HG02642 (cell line): Measurements from ENCODE around the gene SLC35F3.
A peak's percentile ranks its signal among the peaks of the same experiment; 100 is the strongest.

ENCODE experiments used
- ATAC-seq: cut with Tn5 transposase; IDR thresholded peaks from one replicate; pipeline ENCODE4 v1.9.1; 2021; ENCODE audit warnings: mild to moderate bottlenecking; ENCODE audit not compliant: unreplicated experiment, poor library complexity

The SLC35F3 gene

DNA sequence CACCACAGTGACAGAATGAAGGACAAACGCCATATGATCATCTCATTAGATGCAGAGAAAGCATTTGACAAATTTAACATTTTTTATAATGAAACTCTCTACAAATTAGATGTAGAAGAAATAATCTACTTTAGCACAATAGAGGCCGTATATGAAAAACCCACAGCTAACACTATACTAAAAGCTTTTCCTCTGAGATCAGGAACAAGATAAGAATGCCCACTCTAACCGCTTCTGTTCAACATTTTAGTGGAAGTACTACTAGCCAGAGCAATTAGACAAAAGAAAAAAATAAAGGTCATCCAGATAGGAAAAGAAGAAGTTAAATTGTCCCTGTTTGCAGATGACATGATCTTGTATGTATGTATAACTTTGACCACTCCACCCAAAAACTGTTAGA lies 109.7 kb downstream of the SLC35F3 start:
- ATAC-seq = no peak

DNA sequence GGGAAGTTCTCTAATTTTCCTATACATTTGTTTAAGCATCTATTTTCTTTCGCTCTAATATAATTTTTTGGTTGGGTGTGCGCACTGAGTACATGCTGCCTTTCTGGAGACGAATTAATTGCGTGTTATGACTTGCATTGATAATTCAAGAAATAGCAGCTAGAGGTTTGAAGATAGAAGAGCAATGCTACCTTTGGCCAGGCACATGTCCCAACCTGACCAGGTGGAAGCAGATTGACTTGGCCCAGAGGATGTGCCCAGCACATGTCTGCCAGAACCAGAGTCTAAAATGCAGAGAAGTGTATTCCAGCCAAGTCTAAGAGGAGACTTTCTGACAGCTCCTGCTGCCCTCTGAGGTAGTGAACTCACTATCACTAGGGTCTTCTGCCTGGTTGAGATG lies 114.3 kb downstream of the SLC35F3 start:
- no peak for ATAC-seq

DNA sequence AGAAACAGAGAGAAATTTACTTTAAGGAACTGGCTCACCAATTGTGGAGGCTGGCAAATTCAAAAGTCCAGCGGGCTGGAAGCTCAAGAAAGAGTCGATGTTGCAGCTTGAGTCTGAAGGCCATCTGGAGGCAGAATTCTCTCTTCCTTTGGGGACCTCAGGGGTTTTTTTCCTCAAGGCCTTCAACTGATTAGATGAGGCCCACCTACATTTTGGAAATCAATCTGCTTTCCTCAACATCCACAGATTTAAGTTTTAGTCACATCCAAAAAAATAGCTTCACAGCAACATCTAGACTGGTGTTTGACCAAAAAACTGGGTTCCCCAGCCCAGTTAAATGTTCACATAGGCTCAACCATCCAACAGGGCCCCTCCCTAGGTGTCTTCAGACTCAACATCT lies 114.9 kb downstream of the SLC35F3 start:
- no peak for ATAC-seq

DNA sequence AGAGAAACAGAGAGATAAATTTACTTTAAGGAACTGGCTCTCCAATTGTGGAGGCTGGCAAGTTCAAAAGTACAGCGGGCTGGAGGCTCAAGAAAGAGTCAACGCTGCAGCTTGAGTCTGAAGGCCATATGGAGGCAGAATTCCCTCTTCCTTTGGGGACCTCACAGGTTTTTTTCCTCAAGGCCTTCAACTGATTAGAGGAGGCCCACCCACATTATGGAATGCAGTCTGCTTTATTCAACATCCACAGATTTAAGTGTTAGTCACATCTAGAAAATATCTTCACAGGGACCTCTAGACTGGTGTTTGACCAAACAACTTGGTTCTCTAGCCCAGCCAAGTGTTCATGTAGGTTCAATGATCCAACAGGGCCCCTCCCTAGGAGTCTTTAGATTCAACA lies 117.8 kb downstream of the SLC35F3 start:
- no peak for ATAC-seq

DNA sequence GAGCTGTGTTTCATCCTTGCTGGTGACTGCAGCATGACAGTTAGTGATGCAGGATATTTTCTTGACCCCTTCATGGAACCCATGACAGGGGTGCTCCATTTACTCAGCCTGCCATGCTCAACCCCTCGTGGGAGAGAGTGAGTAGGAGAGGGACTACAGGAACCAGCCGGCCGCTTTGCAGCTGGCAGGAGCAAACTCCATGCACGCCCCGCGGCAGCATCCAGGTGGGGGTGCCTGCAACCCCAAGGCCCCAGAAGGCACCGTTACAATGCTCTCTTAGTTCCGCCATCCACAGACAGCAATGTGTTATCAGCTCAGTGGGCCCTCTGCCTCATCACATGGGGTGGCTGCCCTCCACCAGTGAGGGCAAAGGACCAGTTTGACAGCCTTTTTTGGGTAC lies 135.1 kb downstream of the SLC35F3 start:
- no peak for ATAC-seq

DNA sequence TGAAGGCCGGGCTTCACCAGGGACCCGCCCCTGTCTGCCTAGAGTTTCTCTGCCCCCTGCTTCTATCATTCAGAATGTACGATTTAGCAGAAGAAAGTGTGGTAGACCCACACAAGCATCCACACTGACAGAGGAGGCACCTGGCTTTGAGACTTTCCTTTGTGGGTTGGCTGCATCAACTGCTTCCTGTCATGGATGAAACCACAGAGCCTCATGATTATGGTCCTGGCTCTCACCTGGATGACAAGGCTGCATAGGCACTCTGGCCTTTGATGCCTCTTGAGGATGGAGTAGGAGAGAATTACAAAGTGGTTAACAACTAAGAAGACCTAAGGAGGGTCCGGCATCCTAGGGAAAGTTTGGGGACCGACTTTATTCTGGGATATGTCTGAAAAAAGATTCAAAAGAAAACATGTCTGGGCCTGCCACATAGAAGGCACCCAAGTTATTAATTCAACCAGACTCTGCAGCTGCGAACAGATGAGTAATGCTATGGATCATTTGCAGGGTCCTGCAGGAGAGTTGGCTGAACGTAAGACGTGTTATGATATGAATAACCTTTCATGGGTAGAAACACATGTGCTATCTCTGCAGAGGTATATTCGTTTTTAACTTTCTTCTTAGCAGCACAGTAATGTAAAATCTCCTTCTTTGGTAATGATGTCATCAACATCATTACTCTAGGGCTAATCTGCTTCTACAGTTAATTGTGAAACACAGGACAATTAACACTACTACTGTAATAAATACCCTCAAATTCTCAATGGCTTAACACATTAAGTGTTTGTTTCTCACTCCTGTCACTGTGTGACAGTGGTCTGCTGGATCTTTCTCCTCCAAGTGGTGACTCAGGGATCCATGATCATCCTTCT lies 136.2 kb downstream of the SLC35F3 start:
- no peak for ATAC-seq

DNA sequence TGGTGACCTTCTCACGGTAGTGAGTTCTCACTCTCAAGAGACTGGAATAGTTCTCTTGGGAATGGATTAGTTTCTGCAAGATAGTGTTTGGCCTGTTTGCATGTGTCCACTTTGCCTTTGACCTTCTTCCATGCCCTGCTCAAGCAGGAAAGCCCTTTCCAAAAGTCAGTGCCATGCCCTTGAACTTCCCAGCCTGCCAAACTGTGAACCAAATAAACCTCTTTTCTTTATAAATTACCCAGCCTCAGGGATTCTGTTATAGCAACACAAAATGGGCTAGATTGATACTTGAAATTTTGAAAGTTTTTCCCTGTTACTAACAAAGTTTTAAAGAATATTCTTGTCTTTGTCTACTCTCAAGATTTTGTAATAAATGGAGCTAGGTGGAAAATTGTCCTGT lies 139.6 kb downstream of the SLC35F3 start:
- ATAC-seq = no peak

DNA sequence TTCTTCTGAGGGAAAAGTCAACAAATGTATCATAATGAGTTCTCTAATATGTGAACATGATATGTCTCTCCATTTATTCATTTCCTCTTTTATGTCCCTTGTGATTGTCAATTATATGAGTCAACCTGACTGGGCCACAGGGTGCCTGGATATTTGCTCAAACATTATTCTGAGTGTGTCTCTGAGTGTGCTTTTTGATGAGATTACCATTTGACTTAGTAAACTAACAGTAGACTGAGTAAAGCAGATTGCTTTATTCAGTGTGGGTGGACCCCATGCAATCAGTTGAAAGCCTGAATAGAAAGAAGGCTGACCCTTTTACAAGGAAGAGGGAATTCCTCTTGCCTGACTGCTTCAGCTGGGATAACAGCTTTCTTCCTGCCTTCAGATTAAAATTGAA lies 142.6 kb downstream of the SLC35F3 start:
- no peak for ATAC-seq

DNA sequence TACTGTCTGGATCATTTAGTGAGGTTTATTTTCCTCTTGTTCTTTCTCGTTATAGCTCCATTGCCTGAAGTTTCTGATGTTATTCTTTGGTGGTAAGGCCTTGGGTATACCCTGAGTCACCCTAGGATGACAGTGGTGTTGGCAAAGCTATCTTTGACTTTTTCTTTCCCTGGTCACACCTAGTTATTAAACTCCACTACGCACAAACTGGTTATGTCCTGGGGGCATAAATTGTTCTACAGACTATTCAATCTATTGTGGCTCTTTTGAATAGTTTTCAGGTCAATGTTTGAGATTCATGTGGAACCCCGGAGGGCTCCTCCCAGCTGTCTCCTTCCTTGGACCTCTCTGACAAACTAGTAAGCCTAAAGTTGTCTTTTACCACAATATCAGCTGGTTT lies 157.7 kb downstream of the SLC35F3 start:
- ATAC-seq = no peak

DNA sequence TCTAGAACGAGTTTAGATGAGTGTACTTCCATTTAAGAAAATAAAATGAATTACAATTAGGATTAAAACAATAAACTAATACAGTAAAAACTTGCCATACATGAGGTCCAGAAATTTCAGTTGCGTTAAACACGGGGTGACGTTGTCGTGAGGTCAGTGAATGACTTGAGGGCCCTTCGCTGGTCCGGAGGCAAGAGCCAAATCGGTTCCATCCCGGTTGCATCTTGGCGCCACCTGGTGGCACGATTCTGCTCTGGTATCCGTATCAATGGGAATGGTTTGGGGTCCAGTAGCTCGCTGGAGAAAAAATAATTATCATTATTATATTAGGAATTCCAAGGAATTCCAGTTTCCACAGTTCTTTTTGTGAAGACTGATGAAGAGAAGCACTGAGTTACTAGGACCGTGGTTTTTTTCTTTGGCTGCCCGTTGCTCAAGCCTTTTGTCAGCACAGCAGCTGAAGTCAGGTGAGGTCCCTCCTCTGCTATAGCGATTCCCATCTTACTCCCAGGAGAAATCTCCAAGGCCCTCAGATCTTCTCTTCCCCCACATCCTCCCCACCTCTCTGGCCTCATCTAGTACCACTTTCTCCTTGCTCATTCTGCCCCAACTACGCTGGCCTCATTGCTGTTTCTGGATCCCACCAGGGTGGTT lies 161.4 kb downstream of the SLC35F3 start:
- peak; percentile 73 for ATAC-seq

DNA sequence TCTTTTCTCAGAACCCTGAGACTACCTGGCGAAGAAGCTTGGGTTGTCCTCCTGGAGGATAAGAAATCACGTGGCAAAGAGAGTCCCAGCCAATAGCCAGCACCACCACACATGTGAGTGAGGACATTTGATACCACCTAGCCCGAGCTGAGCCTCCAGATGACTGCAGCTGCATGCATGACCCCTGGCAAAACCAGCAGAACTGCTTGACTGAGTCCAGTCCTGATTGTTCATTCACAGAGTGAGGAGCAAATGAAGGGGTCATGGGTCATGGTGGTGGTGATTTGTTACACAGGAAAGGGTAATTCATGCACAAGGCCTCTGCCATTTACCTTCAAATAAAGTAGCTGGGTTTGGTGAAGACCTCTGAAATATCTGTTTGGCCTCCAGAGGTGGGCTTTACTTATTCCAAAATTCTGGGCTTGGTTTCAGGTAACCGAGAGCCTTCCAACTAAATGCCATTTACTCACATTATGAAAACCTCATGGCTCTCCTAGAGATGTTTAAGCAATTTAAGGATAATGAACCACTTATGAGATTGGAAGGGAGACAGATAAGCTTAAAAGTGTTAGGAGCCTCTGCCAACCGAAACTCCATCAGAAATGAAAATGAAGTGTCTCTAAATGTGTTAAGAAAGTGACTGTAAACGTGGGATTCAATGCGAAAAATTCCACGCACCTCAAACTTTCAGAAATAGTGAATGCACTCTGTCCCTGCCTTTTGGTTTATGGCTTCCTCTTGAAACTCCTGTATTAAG lies 163.3 kb downstream of the SLC35F3 start:
- no peak for ATAC-seq

DNA sequence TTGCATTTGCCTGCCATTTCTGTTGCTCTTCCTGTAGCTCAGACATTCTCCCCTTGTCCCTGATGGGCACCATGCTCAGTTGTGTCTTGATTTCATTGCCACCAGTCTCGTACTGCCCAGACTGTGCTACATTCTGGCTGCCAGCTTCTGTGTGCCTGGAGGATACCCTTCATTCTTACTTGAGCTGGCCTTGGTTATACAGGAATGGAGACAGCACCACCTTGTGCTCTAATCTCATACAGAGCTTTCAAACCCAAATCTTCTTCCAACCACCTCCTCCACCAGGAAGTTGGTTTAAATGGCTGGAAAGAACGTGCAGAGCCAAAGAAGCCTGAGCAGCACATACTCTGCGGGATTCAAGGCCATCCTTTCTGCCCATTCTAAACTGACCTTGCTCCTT lies 165.3 kb downstream of the SLC35F3 start:
- no peak for ATAC-seq

DNA sequence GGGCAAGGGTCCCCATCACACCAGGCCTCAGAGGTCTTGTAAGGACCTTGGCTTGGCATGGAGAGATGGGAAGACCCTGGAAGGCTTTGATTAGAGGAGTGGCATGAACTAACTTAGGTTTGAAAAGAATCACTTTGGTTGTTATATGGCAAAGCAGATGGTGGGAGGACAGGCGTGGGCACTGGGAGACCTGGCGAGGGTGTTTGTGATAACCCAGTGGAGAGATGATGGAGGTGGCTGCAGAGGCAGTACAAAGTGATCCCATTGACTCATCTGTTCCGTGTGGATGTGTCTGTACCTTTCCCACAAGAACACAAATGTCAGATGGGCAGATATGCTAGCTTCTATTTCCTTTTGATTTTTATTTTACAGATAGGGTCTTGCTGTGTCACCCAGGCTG lies 168.3 kb downstream of the SLC35F3 start:
- ATAC-seq = no peak

DNA sequence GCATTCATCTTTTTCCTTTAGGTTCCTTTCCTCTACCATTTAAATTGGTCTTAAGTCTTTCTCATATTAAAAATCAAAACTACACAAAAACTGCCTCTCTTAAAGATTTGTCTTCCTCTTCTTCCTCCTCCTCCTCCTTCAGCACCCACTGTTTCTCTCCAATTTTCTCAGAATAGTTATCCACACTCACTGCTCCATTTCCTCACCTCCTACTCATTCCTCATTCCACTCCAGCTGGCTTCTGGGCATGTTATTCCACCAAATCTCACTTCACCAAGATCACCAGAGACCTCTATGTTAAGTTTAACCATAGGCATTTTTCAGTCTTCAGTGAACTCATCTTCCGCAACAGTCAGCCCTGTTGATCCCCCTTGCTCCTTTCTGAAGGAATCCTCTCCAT lies 173.7 kb downstream of the SLC35F3 start:
- ATAC-seq = no peak

DNA sequence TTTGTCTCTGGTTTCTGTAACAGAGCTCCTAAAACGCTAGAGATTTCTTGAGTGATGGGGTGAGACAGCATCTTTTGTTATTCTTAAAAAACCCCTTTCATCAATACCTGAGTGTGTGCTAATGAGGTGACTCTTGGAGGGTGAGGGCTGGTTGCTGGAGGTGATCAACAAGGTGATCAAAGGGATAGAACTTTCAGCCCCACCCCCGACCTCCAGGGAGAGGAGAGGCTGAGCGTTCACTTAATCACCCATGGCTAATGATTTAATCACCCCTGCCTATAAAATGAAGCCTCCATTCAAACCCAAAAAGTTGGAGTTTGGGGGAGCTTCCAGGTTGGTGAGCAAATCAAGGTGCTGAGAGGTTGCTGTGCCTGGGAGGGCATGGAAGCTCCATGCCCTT lies 175.4 kb downstream of the SLC35F3 start:
- no peak for ATAC-seq

DNA sequence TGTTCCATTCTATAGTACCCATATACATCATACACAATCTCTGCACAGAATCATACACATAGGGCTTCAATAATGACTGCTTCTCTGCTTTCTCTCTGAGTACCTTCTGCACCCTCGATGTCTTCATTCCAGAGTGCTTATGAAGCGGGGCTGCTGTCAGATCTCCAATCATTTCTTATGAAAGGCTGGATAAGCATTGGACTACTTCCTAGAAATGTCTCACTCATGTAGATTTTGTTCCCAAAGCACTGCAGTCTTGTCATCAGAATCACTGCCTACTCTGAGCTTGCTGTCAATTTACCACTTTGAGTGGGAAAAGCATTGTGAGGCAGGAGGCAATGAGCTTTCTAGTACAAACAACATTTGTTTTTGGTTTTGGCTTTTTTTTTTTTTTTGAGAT lies 179.0 kb downstream of the SLC35F3 start:
- no peak for ATAC-seq

DNA sequence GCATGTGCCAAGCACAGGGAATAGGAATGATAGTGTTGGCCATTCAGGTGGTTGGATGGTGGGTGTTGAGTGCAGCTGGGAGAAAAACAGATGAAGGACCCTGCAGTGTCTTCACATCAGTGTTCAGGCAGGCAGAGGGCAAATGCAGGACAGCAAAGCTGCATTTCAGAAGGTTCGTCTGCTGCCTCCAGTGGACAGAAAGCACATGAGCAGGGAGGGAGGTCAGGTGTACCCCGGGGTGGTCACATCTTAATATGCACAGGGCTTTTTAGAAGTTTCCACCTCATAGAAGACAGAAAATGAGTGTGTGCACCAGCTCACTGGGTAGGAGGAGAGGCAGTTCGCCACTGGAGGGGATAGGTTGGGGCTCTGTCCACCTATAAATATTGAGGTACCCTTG lies 184.9 kb downstream of the SLC35F3 start:
- no peak for ATAC-seq

DNA sequence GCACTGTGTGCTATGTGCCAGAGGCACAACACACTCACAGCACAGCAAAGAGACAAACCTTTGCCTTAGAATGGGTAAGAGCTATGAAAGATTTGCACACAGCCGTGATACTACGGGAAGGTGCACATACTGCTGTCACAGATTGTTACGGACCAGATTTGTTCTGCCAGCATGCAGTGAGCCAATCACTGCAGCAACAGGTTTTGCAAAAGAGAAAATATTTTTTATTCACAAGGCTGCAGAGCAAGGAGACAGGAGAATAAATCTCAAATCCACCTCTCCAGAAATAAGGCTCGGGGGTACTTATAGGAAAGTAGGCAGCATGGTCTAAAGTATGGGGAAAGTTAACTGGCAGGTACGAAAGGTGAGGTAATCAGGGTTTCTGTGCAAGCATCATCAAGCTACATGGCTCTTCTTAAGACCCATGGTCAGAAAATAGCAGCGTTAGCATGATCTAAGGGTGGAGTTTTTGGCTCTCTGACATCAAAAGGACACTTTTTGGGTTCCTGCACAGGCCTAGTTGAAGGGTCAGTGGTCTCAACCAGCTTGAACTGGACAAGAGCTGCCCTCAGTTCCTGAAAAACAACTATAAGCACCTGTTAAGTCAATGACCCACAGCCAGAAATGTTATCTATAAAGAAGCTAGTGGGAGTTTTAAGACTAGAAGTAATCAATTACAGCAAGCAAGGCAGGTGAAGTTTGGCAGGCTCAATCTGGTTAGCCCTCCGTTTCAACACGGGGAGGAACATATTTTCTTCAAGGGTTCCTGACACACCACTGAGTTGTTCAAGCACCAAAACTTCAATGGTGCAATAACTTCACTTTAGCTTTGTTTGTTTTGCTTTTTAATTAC lies 186.0 kb downstream of the SLC35F3 start:
- ATAC-seq = no peak

DNA sequence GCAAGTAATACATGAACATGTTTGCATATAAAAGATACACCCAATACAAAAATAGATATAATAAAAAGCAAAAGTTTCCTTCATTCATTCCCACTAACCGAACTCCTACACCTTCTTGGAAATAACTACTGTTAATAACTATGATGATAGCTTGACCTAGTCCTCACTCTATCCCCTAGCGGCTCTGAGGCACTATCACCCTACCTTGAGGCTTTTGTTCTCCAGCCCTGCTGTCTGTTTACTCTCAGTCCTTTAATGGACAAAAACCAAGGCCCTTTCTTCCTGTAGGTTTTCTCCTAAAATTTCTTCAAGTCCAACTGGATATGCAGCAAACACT lies 186.6 kb downstream of the SLC35F3 start:
- no peak for ATAC-seq

DNA sequence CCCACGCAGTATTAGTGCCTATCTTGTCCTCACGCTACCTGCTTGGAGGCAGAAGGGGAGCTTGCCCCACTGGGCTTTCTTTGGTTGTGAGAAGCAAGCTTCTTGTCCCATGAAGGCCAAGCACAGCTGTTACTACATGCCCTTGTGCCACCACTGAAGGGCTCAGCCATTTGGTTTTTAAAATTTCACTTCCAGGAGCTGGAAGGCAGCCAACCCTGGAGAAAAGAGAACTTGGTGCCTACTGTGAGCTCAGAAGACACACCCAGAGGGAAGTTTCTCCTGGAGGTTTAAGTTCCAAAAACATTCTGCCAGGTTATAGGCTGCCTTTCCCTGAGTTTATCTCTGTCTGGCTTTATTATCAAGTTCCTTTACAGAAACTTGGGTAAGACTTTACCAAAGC lies 187.4 kb downstream of the SLC35F3 start:
- ATAC-seq = no peak

DNA sequence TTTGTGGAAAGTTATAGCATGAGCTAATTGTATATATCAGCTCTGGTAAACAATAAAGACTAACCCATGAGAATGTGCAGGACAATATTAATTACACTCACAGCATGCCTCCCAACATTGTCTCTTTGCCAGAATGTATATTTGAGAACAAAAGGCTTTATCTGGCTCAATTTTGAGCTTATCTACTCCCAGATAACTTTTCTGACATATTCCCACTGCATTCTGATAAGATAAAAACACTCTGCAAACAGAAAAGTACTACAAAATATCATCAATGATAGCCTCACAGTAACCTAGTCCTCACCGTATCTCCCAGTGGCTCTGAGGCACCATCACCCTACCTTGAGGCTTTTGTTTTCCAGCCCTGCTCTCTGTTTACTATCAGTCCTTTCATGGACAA lies 188.6 kb downstream of the SLC35F3 start:
- ATAC-seq = no peak
